Activated naive CD4-positive, alpha-beta T cell treated with anti-CD3 and anti-CD28 coated beads for 36 hours (primary cell): Measurements from ENCODE around the gene RBM47. TPM values are rescaled to one million over a fixed set of nuclear protein-coding genes. Genes with fewer than 3 reads are reported as not detected.

Source experiments
- CTCF ChIA-PET: fragments of 350-600 bp; sonication (Branson Sonifier 250); formaldehyde crosslinking; loops from one replicate; lab custom pipeline; 2021; ENCODE audit warnings: antibody characterized with exemption; lab: Charles Lee
- DNase-seq: peaks from one replicate; pipeline ENCODE4 v3.0.0-alpha.2; 2020
- H3K27ac Mint-ChIP-seq: one replicate; pipeline ENCODE4 v1.8.0; 2021; ENCODE audit warnings: mild to moderate bottlenecking, mixed read lengths
- H3K27me3 Mint-ChIP-seq: one replicate; pipeline ENCODE4 v1.8.0; 2021; ENCODE audit warnings: low read depth, mixed read lengths
- H3K36me3 Mint-ChIP-seq: one replicate; pipeline ENCODE4 v1.8.0; 2021; ENCODE audit warnings: low read depth, mixed read lengths
- H3K4me1 Mint-ChIP-seq: one replicate; pipeline ENCODE4 v1.8.0; 2021; ENCODE audit warnings: low read depth, mixed read lengths
- H3K4me3 Mint-ChIP-seq: one replicate; pipeline ENCODE4 v1.8.0; 2021; ENCODE audit warnings: mild to moderate bottlenecking, moderate library complexity, mixed read lengths
- H3K9me3 Mint-ChIP-seq: one replicate; pipeline ENCODE4 v1.8.0; 2021; ENCODE audit warnings: mixed read lengths
- intact Hi-C: fragments of 100-400 bp; cut with micrococcal nuclease; formaldehyde crosslinking; loops from one replicate; pipeline ENCODE4 v1.15.1; 2023
- total RNA-seq, 2 experiments: library from RNA; stranded (reverse); gene quantifications; one replicate each; pipeline ENCODE4 v1.2.3, GENCODE V29; 2021

Gene RBM47
- total RNA-seq, 2 experiments from 2014 or later = 1.1 to 1.7 TPM

DNA sequence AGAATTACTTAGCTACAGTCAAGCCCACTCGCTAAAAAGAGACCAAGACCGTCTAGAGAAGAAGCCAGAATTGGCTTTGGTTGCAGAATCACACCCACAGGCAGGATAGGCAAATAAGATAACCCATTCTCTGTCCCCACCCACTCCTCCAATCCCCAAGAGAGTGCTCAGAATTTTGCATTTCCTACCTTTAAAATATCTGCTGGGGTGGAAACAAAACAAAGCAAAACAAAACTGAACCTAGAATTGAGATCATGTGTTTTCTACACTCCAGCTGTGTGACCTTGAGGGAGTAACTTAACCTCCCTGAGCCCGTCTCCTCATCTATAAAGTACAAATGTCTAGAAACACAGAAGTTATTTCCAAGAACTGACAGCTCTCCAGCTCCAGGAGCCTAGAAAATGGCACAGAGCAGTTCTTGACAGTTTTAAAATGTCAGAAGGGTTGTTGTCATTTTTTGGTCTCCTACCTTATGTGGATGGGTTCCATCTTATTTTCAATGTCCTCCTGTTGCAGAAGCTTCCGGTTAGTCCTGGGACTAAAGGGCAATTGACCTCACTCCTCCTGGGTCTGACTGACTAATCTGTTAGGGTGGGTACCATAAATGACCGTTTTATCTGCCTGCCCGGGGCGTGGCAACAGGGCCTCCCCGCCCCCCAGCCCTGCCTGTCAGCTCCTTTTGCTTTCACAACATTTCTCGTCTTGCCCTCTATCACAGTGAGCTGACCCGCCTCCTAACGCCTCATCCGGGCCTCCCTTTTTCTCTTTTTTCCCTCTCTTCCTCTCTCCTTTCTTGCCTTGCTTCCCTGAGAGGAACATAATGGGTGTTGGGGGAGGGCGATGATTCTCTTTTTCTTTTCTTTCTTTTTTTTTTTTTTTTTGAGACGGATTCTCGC lies 114.0 kb downstream of the RBM47 start:
- Mint-ChIP-seq H3K4me1 (peaks cover 16% of the 10 kb centered on the region), H3K4me3 (no peak overlapping the region), H3K9me3 (no peaks in the 10 kb centered on the region), H3K27ac (no peak overlapping the region), H3K36me3 (no peaks in the 10 kb centered on the region), H3K27me3 (no peaks in the 10 kb centered on the region)
- CTCF ChIA-PET = no interaction called here
- DNase-seq = peak; percentile 16
- intact Hi-C loops = no loop called here

DNA sequence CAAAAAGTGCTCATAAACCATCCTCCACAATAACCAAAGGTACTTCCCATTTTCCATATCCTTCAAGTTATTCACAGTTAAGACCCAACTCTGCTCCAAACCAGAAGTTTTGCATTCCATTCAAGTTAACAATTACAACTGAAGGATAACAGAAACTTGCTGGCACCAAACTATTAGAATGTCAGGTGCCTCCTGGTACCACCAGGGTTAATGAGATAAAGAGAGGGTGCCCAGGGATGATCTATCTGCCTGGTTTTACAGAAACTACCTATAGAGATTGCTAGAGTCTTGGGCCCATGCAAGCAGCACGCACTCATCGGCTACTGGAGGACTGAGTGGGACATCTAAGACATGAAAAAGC lies 114.6 kb downstream of the RBM47 start:
- CTCF ChIA-PET = no interaction called here
- no peak for DNase-seq
- no peaks in the 10 kb centered on the region for H3K36me3 Mint-ChIP-seq
- H3K9me3 Mint-ChIP-seq = no peaks in the 10 kb centered on the region
- H3K4me1 Mint-ChIP-seq = peaks cover 16% of the 10 kb centered on the region
- no peak overlapping the region for H3K27ac Mint-ChIP-seq
- no peaks in the 10 kb centered on the region for H3K27me3 Mint-ChIP-seq
- H3K4me3 Mint-ChIP-seq = no peak overlapping the region
- intact Hi-C loops = no loop called here

DNA sequence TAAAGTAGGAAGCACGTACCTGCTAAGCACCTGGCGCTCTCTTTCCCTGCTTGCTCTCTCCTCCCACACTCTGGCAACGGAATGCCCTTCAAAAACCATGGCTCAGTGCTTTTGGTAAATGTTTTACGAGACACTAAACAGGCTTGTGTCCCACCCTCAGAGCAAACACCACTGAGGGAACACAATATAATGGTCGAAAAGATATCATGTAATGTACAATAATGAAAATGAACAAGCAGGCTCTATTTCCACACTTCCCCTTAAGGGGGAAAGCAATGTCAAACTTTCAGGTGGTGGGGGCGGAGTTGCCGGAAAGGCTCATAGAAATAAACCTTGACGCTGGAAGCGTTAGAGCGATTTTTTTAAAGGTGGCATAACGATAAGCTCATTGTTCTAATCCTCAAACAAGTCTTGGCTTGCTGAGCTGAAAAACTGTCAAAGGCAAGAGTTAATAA lies 115.1 kb downstream of the RBM47 start:
- Mint-ChIP-seq H3K4me3 (no peak overlapping the region), H3K36me3 (no peaks in the 10 kb centered on the region), H3K9me3 (no peaks in the 10 kb centered on the region), H3K27ac (no peak overlapping the region), H3K27me3 (no peaks in the 10 kb centered on the region), H3K4me1 (peaks cover 16% of the 10 kb centered on the region)
- intact Hi-C loops = no loop called here
- DNase-seq = no peak
- CTCF ChIA-PET = no interaction called here

DNA sequence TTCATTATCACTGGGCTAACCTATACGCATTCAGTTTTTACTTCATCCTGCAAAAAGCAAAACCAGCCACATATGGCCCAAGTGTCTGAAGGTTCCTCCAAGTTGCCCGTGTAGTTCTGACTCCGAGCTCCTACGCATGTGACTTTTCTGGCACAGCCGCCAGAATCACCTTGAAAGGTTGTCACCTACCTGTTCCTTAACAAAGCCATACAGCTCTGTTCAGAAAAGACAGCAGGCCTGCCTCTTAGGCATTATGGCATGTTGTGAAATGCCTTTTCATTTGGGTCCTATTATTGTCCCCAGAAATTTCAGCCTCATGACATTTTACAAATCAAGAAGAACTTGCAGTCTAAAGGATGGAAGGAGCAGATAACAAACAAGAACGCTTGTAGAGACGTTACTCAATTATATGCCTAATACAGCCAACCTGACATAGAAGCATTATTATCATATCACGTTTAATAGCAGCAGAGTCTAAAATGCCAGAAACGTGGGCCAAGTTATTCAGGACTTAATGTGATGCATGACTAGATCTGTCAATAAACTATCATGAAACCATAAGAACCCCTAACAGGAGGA lies 118.5 kb downstream of the RBM47 start:
- no peak for DNase-seq
- Mint-ChIP-seq H3K9me3 (no peaks in the 10 kb centered on the region), H3K4me1 (peaks cover 16% of the 10 kb centered on the region), H3K27me3 (no peaks in the 10 kb centered on the region), H3K27ac (no peak overlapping the region), H3K36me3 (no peaks in the 10 kb centered on the region), H3K4me3 (no peak overlapping the region)
- CTCF ChIA-PET = no interaction called here
- intact Hi-C loops = no loop called here

DNA sequence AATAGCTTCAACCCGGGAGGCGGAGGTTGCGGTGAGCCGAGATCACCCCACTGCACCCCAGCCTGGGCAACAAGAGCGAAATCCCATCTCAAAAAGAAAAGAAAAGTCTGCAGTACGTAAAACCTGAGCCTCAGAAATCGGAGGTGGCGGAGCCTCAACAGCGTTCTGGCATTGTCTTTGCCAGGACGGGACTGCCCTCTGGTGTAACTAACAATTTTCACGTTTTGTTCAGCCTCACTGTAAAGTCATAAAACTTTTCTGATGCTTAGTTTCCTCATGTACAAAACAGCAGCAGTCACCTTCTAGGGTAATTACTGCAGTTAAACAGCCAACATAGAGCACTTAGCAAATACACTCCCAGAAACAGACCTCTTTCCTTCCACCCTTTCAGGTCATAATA lies 121.7 kb downstream of the RBM47 start:
- Mint-ChIP-seq H3K4me1 (peaks cover 10% of the 10 kb centered on the region), H3K4me3 (no peak overlapping the region), H3K36me3 (no peaks in the 10 kb centered on the region), H3K27ac (no peak overlapping the region), H3K9me3 (no peaks in the 10 kb centered on the region), H3K27me3 (no peaks in the 10 kb centered on the region)
- CTCF ChIA-PET = interaction anchor here (1.0 to 1.3 kb wide), 2 partner anchors 74 to 269 kb away, joined by 3 to 4 read pairs; no protein-coding TSS in a partner anchor
- intact Hi-C loops = no loop called here
- peak; percentile 42 for DNase-seq

DNA sequence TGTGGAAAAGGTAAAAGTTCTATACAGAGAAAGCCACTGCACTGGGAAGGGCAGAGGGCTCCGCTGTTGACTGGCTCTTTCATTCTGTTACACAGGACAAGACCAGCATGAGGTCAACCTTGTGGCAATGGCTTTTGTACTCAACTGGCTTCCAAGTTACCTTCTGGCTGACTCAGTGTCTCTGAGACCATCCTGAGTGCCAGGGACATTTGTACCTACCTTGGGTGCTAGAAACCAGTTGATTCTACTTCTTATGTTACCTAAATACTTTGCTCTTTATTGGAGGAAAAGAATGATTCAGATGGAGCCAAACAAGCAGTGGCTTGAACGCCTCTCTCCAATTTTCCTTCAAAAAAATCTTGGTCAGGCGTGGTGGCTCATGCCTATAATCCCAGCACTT lies 123.2 kb downstream of the RBM47 start:
- Mint-ChIP-seq H3K4me1 (peaks cover 21% of the 10 kb centered on the region), H3K27me3 (no peaks in the 10 kb centered on the region), H3K9me3 (no peaks in the 10 kb centered on the region), H3K27ac (no peak overlapping the region), H3K4me3 (no peak overlapping the region), H3K36me3 (no peaks in the 10 kb centered on the region)
- intact Hi-C loops = no loop called here
- CTCF ChIA-PET = no interaction called here
- no peak for DNase-seq

DNA sequence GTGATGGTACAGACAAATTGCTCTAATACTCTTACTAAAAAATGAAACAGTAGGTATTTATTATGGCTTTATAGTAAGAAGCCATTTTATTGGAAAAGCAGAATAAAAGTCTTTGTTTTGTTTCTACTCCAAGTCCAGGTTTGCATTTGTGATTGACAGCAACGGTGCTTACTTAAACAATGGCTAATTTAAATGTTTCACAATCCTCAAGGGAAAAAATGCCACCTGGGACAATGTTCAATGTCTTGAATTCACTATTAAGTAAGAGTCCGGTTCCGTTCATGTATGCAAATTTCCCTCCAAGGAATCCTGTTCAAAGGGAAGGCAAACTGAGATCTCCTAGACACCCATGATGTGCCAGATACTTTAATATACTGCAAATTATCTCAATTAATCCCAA lies 123.6 kb downstream of the RBM47 start:
- DNase-seq = no peak
- Mint-ChIP-seq H3K27me3 (no peaks in the 10 kb centered on the region), H3K27ac (no peak overlapping the region), H3K9me3 (no peaks in the 10 kb centered on the region), H3K4me1 (peaks cover 21% of the 10 kb centered on the region), H3K36me3 (no peaks in the 10 kb centered on the region), H3K4me3 (no peak overlapping the region)
- CTCF ChIA-PET = no interaction called here
- intact Hi-C loops = no loop called here

DNA sequence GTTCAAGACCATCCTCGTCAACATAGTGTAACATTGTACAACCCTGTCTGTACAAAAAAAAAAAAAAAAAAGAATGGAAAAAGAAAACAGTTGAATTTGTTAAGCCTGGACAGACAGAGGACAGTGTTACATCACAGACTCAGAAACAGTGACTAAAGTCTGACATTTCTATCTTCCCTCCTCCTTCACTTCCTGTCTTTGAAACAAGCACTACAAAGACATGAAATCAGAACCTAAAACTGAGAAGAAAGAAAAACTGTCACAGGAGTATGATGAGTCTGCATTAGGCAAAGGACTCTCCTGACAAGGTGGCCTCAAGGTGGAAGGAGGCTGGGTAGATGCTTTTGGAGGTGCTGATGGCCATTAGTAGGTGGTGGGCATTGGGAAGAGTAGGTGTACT lies 126.7 kb downstream of the RBM47 start:
- peaks cover 21% of the 10 kb centered on the region for H3K4me1 Mint-ChIP-seq
- CTCF ChIA-PET = no interaction called here
- DNase-seq = peak; percentile 9
- peak overlapping the region; percentile 71 for H3K27ac Mint-ChIP-seq
- H3K4me3 Mint-ChIP-seq = no peak overlapping the region
- H3K9me3 Mint-ChIP-seq = no peaks in the 10 kb centered on the region
- intact Hi-C loops = loop anchor here (1.0 to 5.0 kb wide), 6 partner anchors 36 to 220 kb away; no protein-coding TSS in a partner anchor
- no peaks in the 10 kb centered on the region for H3K27me3 Mint-ChIP-seq
- H3K36me3 Mint-ChIP-seq = no peaks in the 10 kb centered on the region

DNA sequence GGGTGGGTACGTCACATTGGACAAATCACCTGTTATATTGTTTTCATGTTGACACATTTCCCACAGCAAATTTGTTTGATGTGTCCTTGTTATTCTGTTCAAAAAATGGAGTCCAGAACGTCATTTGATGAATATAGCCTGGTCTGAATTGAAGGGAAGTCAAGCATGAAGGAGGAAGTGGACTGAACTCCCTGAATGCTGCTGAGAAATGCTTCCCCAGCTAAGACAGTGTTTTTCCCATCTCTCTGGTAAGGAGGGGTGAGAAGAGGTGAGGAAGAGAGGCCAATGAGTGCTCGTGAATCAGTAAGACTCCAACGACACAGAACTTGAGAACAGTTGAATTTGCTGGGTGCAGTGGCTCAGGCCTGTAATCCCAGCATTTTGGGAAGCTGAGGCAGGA lies 127.4 kb downstream of the RBM47 start:
- CTCF ChIA-PET = interaction anchor here (0.6 kb wide), 1 partner anchor 42 kb away, joined by 3 read pairs; no protein-coding TSS in a partner anchor
- Mint-ChIP-seq H3K36me3 (no peaks in the 10 kb centered on the region), H3K4me3 (no peak overlapping the region), H3K9me3 (no peaks in the 10 kb centered on the region), H3K4me1 (peaks cover 21% of the 10 kb centered on the region), H3K27me3 (no peaks in the 10 kb centered on the region), H3K27ac (peak overlapping the region; percentile 70)
- no peak for DNase-seq
- intact Hi-C loops = loop anchor here (2.0 to 5.0 kb wide), 4 partner anchors 35 to 221 kb away; no protein-coding TSS in a partner anchor

DNA sequence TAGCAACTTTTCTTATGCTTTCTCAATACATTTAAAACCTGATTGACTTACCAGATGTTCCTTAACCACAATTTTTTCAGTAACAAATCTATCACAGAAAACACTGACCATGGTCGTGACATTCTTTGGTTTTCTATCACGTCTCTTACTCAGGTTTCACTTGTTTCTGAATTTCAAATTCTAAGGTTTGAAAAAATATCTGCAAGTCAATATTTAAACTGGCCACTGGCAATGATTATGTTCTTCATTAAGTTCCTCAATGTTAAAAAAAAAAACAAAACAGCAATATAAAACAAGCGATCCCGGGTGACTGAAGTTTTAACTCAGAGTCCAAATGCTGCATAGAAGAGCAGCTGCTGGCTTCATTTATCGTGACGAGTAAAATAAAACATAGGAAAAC lies 128.9 kb downstream of the RBM47 start:
- CTCF ChIA-PET = interaction anchor here (0.7 kb wide), 1 partner anchor 132 kb away, joined by 3 read pairs; no protein-coding TSS in a partner anchor
- DNase-seq = no peak
- H3K4me3 Mint-ChIP-seq = no peak overlapping the region
- H3K27me3 Mint-ChIP-seq = no peaks in the 10 kb centered on the region
- no peak overlapping the region for H3K27ac Mint-ChIP-seq
- H3K4me1 Mint-ChIP-seq = peaks cover 21% of the 10 kb centered on the region
- no peaks in the 10 kb centered on the region for H3K9me3 Mint-ChIP-seq
- H3K36me3 Mint-ChIP-seq = no peaks in the 10 kb centered on the region
- intact Hi-C loops = loop anchor here (5.0 kb wide), 1 partner anchor 172 kb away; no protein-coding TSS in a partner anchor

DNA sequence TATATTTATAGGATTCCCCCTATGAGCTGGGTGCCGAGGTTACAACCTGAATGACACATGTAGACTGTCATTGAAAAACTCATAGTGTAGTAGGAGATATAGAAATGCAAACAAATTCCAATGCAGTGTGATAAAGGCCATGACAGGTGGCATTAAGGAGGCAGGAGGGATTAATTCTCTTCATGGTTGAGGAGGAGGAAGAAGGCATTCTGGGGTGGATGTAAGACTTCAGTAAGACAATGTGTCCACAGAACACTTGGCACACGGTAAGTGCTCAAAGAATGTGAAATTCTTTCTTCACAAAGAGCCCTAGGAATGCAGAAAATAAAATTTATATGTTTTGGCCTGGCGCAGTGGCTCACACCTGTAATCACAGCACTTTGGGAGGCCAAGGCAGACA lies 136.5 kb downstream of the RBM47 start:
- Mint-ChIP-seq H3K9me3 (no peaks in the 10 kb centered on the region), H3K4me1 (no peaks in the 10 kb centered on the region), H3K27ac (no peak overlapping the region), H3K36me3 (no peaks in the 10 kb centered on the region), H3K27me3 (no peaks in the 10 kb centered on the region), H3K4me3 (no peak overlapping the region)
- CTCF ChIA-PET = no interaction called here
- intact Hi-C loops = no loop called here
- DNase-seq = no peak

DNA sequence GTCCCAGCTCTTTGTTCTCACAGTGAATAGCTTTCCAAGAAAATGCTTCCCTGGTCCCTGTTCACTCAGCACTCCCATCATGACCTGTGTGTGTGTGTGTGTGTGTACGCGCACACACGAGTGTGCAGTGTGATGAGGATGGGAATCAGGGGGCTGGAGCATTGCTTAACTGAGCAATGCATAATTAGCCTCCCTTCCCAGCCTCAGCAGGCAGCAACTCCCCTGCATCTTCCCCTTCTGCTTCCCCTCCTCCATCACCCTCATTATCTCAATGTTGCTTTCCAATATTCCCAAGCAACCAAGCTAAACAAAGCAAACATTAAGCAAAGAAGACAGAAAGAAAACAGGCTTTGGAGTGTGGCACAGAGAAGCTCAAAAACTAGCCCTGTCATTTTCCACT lies 137.0 kb downstream of the RBM47 start:
- Mint-ChIP-seq H3K27me3 (no peaks in the 10 kb centered on the region), H3K27ac (no peak overlapping the region), H3K9me3 (no peaks in the 10 kb centered on the region), H3K4me1 (no peaks in the 10 kb centered on the region), H3K4me3 (no peak overlapping the region), H3K36me3 (no peaks in the 10 kb centered on the region)
- no peak for DNase-seq
- CTCF ChIA-PET = no interaction called here
- intact Hi-C loops = no loop called here
